GM12872 (cell line): ENCODE results near the gene CAPZB.

Source experiments
- CTCF ChIP-seq: IDR thresholded peaks from 3 replicates; pipeline ENCODE4 v1.5.1; 2011; ENCODE audit warnings: low read depth, mild to moderate bottlenecking, low read length, moderate library complexity; ENCODE audit not compliant: insufficient read depth

The CAPZB gene

GRCh38 chr1:19407494-19408096 is 77.7 kb downstream of the CAPZB start:
- TF ChIP-seq CTCF = no peak

GRCh38 chr1:19406680-19407079 is 78.7 kb downstream of the CAPZB start:
- no peak for TF ChIP-seq CTCF

- TF ChIP-seq CTCF = no peak
These were observed 79.4 kb downstream of the CAPZB start for GRCh38 chr1:19405761-19406487.

- no peak for TF ChIP-seq CTCF
These were observed 80.1 kb downstream of the CAPZB start for GRCh38 chr1:19405195-19405760.

- no peak for TF ChIP-seq CTCF
These were observed 80.6 kb downstream of the CAPZB start for GRCh38 chr1:19404748-19405147.

GRCh38 chr1:19403256-19403655 is 82.1 kb downstream of the CAPZB start:
- TF ChIP-seq CTCF = no peak

- TF ChIP-seq CTCF = no peak
These were observed 83.1 kb downstream of the CAPZB start for GRCh38 chr1:19402031-19402813.
